ENCODE results near the gene TMEM100. TPM values are rescaled to one million over a fixed set of nuclear protein-coding genes. Genes with fewer than 3 reads are reported as not detected.

The TMEM100 gene
- total and polyA plus RNA-seq, 10 of the 15 experiments (the other 5 are each of a cell fraction or from before 2014, with no cell fraction given): not detected

GRCh38 chr17:55717898-55718735 is 4.5 kb downstream of the TMEM100 start:
- RAD21 ChIA-PET (ENCODE audit: unreplicated experiment): interaction anchor here (0.9 to 1.2 kb wide), 3 partner anchors 170 to 193 kb away, joined by 3 to 5 read pairs (median 4); no protein-coding TSS in a partner anchor
- BruUV-seq (replicated peaks): no TSS peak
- no peak overlapping the region for H3K4me2 ChIP-seq (ENCODE audit: control insufficient read depth, insufficient read depth)
- H3K27me3 ChIP-seq (replicated peaks in 1 of 2; ENCODE audit: control insufficient read depth in 2 of 2, insufficient read depth in 2 of 2, low read length in 1 of 2): no peaks in the 10 kb centered on the region; a peak in 1 of 4 replicates
- H3K27ac ChIP-seq (ENCODE audit: control insufficient read depth, insufficient read depth): no peak overlapping the region
- CTCF ChIA-PET: interaction anchor here (0.5 to 6.0 kb wide), 25 partner anchors 9 to 1286 kb away, joined by 3 to 43 read pairs (median 5); no protein-coding TSS in a partner anchor
- H3K9me3 ChIP-seq (replicated peaks; ENCODE audit: control insufficient read depth, insufficient read depth, low read length): no peaks in the 10 kb centered on the region
- no peak overlapping the region for H3K4me3 ChIP-seq
- POLR2A ChIA-PET: no interaction called here
- FAIRE-seq (no peak), ATAC-seq (peak; percentile 71), DNase-seq (ENCODE audit: low read depth, low spot score) (no peak)
- WGBS (ENCODE audit: insufficient coverage, insufficient replicate concordance, low lambda C conversion rate, missing lambda C conversion rate): 25% methylated on average over 11 of the region's 11 CpGs
- H2AFZ ChIP-seq (ENCODE audit: control insufficient read depth, low read depth, low read length): no peak overlapping the region
- H4K20me1 ChIP-seq (ENCODE audit: control insufficient read depth, insufficient read depth): no peaks in the 10 kb centered on the region
- no peaks in the 10 kb centered on the region for H3K4me1 ChIP-seq (ENCODE audit: control insufficient read depth, insufficient read depth, low read length)
- no peak overlapping the region for H3K9ac ChIP-seq (ENCODE audit: control insufficient read depth, insufficient read depth, low read length)
- H3K79me2 ChIP-seq (ENCODE audit: control insufficient read depth, insufficient read depth, low read length): no peaks in the 10 kb centered on the region
- intact Hi-C loops (cut with micrococcal nuclease; ENCODE audit: unreplicated experiment) (loop anchor here (1.0 kb wide), 1 partner anchor 192 kb away; no protein-coding TSS in a partner anchor), in situ Hi-C loops (cut with MboI) (loop anchor here (5.0 kb wide), 2 partner anchors 34 to 191 kb away; partner anchors contain the start of gene PCTP)
- H3K36me3 ChIP-seq (ENCODE audit: control insufficient read depth in 2 of 2, insufficient read depth in 2 of 2, low read length in 1 of 2): no peaks in the 10 kb centered on the region
- TF ChIP-seq FOS (IDR thresholded peaks at IDR 0.05; ENCODE audit: borderline replicate concordance, extremely low read depth, insufficient read length): no peak
- TF ChIP-seq EED (IDR thresholded peaks at IDR 0.05; ENCODE audit: low read depth): no peak
- TF ChIP-seq SMC3 (IDR thresholded peaks at IDR 0.05; ENCODE audit: borderline replicate concordance, low read length): peak; percentile 72
- peak; percentile 67 for TF ChIP-seq RAD21 (IDR thresholded peaks at IDR 0.05; ENCODE audit: insufficient read depth, low read depth, low read length)
- TF ChIP-seq ATF2 (IDR thresholded peaks at IDR 0.05; ENCODE audit: low read length): no peak
- TF ChIP-seq CTCF (IDR thresholded peaks at IDR 0.05 in 2 of 3, conservative IDR thresholded peaks at IDR 0.05 in 1 of 3; ENCODE audit: control insufficient read depth in 2 of 3, extremely low read depth in 1 of 3, insufficient read depth in 1 of 3, low read depth in 3 of 3, low read length in 3 of 3): peak; percentile 65 to 74 (median 66); a peak in 5 of 6 replicates
- no peak for TF ChIP-seq TAF1 (IDR thresholded peaks at IDR 0.05; ENCODE audit: borderline replicate concordance, low read depth, low read length)
- TF ChIP-seq HDAC2 (IDR thresholded peaks at IDR 0.05): no peak
- TF ChIP-seq PAX5 (IDR thresholded peaks at IDR 0.05; ENCODE audit: borderline replicate concordance, low read depth, low read length): no peak
- SMC1A ChIA-PET (ENCODE audit: uncharacterized antibody, unreplicated experiment): interaction anchor here (0.6 to 2.5 kb wide), 12 partner anchors 10 to 191 kb away, joined by 3 to 11 read pairs (median 4); no protein-coding TSS in a partner anchor

Data from GM12878 (cell line).